NCI-H510A (cell line): Measurements from ENCODE around the gene PARD3.
"Not testable (repeated sequence)": the region's sequence is repeated elsewhere in the genome, so short reads cannot be mapped to it uniquely, and the experiment has no call there.

Experiments used
- DNase-seq: peaks from one replicate; lab custom pipeline; 2025; lab: John Stamatoyannopoulos, UW

Gene PARD3

DNA sequence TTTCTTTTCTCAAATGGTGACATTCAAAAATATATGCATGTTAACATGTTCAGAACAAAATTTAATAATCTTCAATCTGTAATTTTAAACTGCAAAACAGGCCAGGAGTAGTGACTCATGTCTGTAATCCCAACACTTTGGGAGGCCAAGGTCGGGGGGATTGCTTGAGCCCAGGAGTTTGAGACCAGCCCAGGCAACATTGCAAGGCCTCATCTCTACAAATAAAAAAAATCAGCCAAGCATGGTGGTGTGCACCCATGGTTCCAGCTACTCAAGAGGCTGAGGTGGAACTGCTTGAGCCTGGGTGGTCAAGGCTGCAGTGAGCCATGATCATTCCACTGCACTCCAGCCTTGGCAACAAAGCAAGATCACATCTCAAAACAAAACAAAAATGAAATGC is 394.3 kb downstream of the PARD3 start:
- DNase-seq = no peak

GRCh38 chr10:34420273-34420672 is 394.8 kb downstream of the PARD3 start:
- DNase-seq = no peak

- DNase-seq = no peak
These were observed 400.1 kb downstream of the PARD3 start for GRCh38 chr10:34415039-34415438.

DNA sequence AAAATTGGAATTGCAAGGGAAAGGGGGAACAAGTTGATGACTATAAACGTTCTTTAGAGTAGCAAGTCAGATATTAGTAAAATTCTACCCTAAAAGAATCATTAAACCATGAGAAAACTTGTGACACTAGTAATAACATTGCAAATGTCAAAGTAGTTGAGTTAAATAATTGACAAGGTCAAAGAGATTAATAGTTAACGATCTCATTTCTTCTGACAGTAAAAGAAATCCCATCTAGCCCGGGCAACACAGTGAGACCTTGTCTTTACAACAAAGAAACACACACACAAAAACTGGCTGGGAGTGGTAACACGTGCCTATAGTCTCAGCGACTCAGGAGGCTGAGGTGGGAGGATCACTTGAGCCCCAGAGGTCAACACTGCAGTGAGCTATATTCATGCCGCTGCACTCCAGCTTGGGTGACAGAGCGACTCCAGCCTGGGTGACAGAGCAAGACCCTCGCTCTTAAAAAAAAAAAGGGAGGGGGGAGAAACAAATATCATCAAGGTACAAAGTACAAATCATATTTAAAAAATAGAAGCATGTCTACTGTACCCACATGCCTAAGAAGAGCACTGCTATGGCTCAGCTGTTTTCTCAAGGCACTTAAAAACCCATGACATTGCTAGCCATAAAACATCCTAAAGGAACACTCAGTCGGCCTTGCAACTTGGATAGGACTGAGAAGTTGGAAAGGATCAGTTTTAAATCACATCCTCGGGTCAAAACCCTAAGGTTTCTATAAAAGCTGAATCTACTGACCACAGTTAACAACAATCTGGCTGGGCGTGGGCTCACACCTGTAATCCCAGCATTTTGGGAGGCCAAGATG is 401.1 kb downstream of the PARD3 start:
- no peak for DNase-seq

- DNase-seq = no peak
These were observed 401.9 kb downstream of the PARD3 start for GRCh38 chr10:34413214-34413613.

DNA sequence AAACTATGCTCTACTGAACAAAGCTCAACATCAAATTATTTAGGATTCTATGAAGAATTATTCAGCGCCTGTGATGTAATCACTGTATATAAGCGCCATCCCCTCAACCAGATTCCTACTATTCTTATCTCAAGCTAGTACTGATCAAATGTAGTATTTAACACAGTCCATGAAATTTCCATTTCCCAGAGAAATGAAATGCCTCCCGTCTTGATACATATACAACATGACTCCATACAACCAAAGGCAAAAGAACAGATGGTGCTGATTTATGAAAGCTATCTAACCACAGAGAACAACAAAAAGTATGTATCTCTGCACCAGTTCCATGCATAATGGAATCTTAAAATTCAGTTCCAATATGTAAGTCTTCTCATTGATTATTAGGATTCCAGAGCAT is 406.1 kb downstream of the PARD3 start:
- no peak for DNase-seq

DNA sequence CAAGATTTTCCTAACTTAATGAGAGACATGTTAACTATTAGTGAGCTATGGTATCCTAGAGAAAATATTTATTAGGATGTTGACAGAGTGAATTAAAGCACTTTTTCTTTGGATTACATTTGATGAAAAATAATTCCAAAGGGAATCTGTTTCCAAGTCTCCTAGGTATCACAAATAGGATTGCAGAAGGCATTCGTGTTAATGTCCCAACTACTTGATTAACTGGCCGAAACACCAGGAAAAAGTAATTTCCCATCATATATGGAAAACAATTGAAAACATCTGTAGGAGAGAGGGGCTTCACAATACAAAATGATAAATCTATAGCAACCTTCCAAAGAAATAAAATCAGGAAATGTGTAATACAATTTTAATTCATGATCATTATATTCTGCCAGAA is 406.7 kb downstream of the PARD3 start:
- no peak for DNase-seq

GRCh38 chr10:34407324-34407805 is 407.7 kb downstream of the PARD3 start:
- DNase-seq = no peak

DNA sequence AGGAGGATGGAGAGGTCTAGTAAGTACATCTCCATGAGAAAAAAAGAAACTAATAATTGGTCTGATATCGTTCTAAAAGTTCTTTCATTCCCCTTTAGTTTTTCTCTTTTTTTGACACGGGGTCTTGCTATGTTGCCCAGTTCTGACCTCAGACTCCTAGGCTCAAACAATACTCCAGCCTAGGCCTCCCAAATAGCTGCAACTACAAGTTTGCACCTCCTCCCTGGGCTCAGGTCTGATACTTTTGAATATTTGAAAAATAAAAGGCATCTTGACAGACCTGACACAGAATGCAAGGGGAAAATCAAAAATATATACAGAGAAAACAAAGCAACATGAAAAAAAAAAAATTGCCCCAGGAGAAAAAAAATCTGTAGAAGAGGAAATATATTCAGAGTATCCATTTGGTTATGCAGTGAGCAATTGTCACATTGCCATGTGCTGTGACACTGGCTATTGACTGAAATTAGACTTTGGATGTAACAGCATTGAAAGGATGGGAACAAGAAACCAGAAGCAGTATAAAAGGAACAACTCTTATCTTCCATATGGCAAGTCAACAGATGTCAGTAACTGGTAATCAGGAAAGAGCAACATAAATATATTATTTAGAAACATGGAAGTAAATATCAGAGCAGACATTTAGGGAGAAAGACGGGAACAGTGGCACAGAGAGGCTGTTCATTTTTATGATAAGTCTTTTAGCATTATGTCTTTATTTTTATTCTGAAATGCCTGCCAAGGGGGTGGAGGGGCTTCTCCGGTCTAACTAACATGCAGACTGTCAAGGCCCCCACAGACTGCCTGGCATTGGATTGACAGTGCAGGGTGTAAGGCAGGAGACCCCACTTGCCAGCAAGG is 408.4 kb downstream of the PARD3 start:
- DNase-seq = no peak

DNA sequence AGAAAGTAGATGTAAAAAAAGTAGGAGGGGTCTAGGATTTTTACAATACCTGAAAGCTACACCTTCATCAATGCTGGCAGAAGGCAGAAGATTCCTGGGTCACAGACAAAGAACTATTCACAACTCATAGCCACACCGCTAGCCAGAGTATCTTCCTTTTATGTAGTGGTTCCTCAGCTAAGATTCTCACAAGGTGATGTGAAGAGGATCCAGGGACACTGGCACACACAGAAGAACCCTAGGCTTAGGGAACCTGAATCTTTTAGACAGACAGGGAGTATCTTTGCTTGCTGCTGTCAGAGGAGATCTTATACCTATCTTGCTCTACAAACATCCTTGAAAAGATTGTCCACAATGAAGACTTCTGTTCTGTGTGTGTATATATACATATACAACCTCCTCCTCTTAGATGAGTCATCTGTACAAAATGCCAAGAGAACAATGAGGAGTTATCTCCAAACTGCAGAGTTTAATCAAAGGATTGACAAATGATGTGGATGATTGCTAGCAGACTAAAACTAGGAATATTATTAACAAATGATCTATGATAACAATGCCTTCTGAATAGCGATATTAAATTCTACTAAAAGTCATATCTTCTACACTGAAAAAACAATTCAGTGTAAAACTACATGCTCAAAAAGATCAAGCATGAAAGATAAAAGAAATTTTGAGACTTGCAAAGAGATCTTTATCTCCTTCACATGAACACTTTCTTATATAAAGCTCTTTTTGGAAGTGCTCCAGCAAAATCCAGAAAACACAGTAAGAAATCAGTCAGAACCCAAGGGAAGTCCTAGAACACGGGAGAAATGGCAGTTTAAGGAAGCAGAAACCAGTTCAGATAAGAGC is 409.3 kb downstream of the PARD3 start:
- no peak for DNase-seq

DNA sequence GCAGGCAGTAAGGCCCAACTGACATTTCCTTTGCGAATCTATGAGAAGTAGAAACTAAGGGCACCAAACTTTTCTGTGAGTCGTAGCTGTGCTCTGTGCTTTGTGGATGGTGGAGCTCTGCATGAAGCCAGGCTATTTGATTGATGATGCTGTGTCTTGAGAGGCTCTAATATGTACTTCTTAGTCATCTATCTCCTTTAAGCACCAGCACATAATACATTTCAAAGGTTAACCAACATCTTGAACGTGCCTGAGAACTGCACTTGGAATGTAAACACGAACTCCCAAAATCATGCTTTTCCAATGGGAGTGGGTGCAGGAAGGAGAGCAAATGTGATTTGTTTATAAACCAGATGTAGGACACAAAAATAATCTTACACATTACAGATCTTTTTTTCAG is 411.6 kb downstream of the PARD3 start:
- no peak for DNase-seq

DNA sequence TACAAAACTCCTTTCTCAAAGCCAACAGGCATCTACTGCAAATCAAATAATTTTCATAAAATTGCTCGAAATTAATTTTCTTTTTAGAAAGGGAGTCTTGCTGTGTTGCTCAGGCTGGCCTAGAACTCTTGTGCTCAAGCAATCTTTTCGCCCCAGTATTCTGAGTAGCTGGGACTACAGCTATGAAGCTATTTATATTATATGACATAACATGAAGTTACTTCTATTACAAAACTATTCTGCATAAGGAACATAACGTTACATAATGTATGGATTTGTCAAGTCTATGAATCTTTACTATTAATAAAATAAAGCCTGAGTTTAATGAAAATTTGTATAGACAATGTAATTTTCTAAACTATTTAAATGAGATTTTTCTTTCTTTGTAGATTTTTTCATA is 415.0 kb downstream of the PARD3 start:
- DNase-seq = no peak

DNA sequence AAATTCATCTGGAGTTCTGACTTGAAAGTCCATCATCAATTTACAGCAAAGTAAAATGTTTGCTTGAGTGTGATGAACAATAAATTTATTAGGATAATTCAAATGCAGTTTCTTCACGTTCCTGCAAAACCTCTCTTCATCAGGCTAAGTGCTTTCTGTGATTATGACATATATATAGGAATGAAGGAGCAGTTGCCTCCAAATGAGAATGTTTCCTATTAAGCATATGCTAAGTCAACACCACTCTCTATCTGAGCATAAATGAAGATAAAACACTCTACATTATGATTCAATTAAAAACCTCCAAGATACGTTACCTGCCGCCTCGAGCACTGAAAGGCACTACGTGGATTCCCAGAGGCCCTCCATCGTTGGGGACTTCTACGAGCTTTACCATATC is 416.1 kb downstream of the PARD3 start:
- DNase-seq = no peak

GRCh38 chr10:34397324-34397723 is 417.8 kb downstream of the PARD3 start:
- DNase-seq = no peak

DNA sequence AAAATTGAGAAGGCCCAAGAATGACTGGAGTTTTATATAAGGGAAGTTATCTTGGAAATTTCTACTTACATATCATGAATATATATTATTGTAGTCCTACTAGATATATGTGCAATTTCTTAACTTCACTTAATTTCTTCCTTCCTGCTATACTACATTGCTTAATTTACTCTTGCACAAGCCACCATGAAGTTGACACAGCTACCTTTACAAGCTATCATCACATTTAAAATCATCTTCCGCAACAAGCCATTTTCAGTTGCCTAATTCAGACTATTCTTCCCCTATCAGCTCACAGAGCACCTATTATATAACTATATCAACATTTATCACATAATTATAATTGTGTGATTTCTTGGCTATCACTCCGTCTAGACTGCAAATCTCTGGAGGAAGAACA is 418.4 kb downstream of the PARD3 start:
- DNase-seq = no peak

DNA sequence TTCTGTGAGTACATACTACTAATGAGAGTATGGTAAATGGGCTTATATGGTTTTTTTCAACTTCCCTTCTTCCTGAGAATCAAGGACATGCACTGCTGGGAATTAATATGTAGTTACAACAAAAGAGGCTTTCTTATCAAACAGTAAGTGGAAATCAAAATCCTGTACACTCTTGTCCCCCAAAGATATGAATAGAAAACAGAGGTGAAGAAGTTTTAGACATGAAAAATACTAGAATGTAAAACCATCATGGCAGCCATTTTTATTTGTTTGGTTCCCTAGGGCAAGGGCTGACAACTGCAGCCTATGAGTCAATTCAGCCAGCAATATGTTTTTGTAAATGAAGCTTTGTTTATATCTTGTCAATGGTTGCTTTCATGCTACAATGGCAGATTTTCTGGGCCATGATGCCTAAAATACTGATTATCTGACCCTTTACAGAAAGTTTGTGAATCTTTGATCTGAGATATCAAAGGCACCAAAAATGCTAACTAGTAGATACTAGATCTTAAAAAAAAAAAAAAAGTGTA is 422.4 kb downstream of the PARD3 start:
- DNase-seq = no peak

DNA sequence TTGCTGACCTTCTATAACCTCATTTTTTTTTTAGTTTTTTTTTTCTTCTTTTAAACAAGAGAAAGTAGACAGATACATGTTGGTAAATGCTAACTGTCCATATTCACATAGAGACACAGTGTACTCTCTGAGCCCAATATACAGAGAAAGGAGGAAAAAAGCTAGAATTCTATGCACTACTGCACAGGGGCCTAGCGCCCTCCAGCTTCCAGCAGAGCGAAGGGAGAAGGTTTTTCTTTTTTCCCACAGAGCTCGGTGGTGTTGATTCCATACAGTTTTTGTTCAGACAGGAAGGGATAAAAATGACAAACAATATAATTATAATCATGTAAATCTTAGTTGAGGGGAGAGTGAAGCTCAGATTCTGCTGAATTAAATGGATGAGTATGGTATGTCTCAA is 423.9 kb downstream of the PARD3 start:
- not testable (repeated sequence) for DNase-seq

DNA sequence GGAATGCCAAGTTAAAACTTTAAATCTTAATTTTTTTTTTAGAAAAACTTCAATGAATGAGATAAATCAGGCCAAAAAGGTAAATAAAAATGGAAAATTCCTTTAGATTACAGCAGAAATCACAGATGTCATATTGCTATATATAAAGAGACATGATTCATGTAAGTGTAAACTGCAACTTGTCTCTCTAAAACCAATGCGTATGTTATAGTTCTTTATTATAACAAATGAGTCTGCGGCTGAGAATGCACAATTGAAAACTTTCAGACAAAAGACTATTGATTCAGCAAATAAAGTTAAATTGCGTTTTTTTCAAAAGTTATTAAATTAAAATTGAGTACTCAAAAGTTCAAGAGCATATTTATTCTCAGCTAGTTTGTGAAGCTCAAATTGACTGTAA is 425.3 kb downstream of the PARD3 start:
- DNase-seq = no peak

DNA sequence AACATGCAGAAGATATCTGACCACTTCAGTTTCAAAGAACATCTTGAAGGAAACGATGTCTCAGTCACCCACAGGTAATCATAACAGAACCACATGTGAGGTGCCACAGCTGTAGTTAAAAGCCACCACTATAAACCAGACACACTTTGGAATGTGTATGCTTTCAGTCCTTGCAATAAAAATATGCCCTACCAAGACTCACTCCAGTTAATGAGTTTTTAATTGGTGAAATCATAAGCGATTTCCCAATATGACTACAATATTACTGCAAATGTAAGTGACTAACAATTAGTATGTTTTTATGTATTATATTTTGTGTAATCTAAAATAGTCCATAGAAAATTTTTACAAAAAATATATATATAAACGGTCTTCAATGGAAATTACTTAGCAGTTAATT is 428.2 kb downstream of the PARD3 start:
- no peak for DNase-seq

DNA sequence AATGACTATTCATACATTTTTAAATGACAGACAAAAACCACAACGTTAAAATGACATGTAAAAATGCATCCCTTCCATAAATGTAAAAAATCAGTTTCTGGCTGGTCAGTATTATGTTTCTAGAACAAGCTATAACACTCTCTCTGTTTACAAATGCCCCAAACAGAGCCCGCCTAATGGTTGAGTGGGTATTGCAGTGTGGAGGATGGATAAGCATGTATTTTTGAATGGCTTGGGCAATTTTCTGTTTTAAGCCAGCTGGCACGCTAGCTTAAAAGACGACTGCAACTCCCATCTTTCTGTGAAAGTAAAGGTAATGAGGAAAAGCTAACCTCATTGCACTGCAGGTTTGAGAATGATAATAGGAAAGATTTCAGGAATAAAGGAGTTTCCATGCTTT is 430.7 kb downstream of the PARD3 start:
- DNase-seq = no peak

DNA sequence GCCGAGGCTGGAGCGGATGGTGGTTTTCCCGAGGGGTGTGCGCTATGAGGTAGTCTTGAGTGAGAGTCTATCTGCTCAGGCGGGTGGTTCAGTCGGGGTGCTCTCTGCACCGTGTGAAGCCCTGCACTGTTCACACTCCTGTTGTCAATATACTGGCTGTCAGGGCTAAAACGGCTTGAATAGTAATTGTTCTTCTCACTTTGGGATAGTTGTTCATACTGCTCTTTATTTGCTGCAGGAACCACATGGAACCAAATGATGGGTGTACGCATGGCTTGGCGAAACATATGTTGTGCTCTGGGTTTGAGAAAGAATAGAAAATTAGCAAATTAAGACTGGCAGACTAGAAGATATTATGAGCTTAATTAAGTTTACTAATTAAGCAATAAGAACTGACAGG is 432.5 kb downstream of the PARD3 start:
- no peak for DNase-seq

- DNase-seq = no peak
These were observed 434.2 kb downstream of the PARD3 start for GRCh38 chr10:34380856-34381255.
